ENCODE data around the gene AMMECR1L.

Gene AMMECR1L

GRCh38 chr2:127877626-127878025 lies 8.1 kb downstream of the AMMECR1L start:
- TF ChIP-seq CTBP1 (IDR thresholded peaks at IDR 0.05; ENCODE audit: borderline replicate concordance): no peak
- TF ChIP-seq FOXM1 (IDR thresholded peaks at IDR 0.05; ENCODE audit: borderline replicate concordance): no peak
- no peak for TF ChIP-seq ZNF384 (IDR thresholded peaks at IDR 0.05)
- ChIA-PET CTCF (no interaction called here), POLR2A (no interaction called here)
- no peak for DNase-seq (ENCODE audit: extremely low spot score)

- DNase-seq (ENCODE audit: extremely low spot score): no peak
- ChIA-PET CTCF (no interaction called here), POLR2A (no interaction called here)
- no peak for TF ChIP-seq HDGF (IDR thresholded peaks at IDR 0.05; ENCODE audit: borderline replicate concordance)
- no peak for TF ChIP-seq ELF4 (IDR thresholded peaks at IDR 0.05)
- no peak for TF ChIP-seq TARDBP (IDR thresholded peaks at IDR 0.05)
- TF ChIP-seq ARNT (IDR thresholded peaks at IDR 0.05): no peak
- no peak for TF ChIP-seq BHLHE40 (IDR thresholded peaks at IDR 0.05; ENCODE audit: borderline replicate concordance)
- no peak for TF ChIP-seq LEF1 (IDR thresholded peaks at IDR 0.05; ENCODE audit: borderline replicate concordance)
- no peak for TF ChIP-seq L3MBTL2 (conservative IDR thresholded peaks at IDR 0.05)
- no peak for TF ChIP-seq SP1 (IDR thresholded peaks at IDR 0.05)
- TF ChIP-seq CTBP1 (IDR thresholded peaks at IDR 0.05; ENCODE audit: borderline replicate concordance): no peak
- no peak for TF ChIP-seq FOXM1 (IDR thresholded peaks at IDR 0.05; ENCODE audit: borderline replicate concordance)
These were observed 8.6 kb downstream of the AMMECR1L start for GRCh38 chr2:127877136-127877535.

- ChIA-PET POLR2A (no interaction called here), CTCF (interaction anchor here (0.6 kb wide), 1 partner anchor 614 kb away, joined by 3 read pairs; no protein-coding TSS in a partner anchor)
- DNase-seq (ENCODE audit: extremely low spot score): no peak
- TF ChIP-seq HDGF (IDR thresholded peaks at IDR 0.05; ENCODE audit: borderline replicate concordance) (no peak), PKNOX1 (IDR thresholded peaks at IDR 0.05) (no peak), ARNT (IDR thresholded peaks at IDR 0.05) (no peak), ELF4 (IDR thresholded peaks at IDR 0.05) (no peak), LEF1 (IDR thresholded peaks at IDR 0.05; ENCODE audit: borderline replicate concordance) (no peak), NFRKB (IDR thresholded peaks at IDR 0.05) (no peak), FOXA1 (IDR thresholded peaks at IDR 0.05) (no peak)
These were observed 11.1 kb downstream of the AMMECR1L start for GRCh38 chr2:127874378-127875269.

GRCh38 chr2:127873707-127874303 lies 12.0 kb downstream of the AMMECR1L start:
- TF ChIP-seq SUZ12 (IDR thresholded peaks at IDR 0.05): no peak
- POLR2A ChIA-PET: no interaction called here
- CTCF ChIA-PET: no interaction called here
- DNase-seq (ENCODE audit: extremely low spot score): no peak

GRCh38 chr2:127872354-127872753 lies 13.4 kb downstream of the AMMECR1L start:
- TF ChIP-seq ELF4 (IDR thresholded peaks at IDR 0.05) (no peak), SP1 (IDR thresholded peaks at IDR 0.05) (no peak), LEF1 (IDR thresholded peaks at IDR 0.05; ENCODE audit: borderline replicate concordance) (no peak), BHLHE40 (IDR thresholded peaks at IDR 0.05; ENCODE audit: borderline replicate concordance) (no peak), ZNF384 (IDR thresholded peaks at IDR 0.05) (no peak), L3MBTL2 (conservative IDR thresholded peaks at IDR 0.05) (no peak), CTBP1 (IDR thresholded peaks at IDR 0.05; ENCODE audit: borderline replicate concordance) (no peak), FOXA1 (IDR thresholded peaks at IDR 0.05) (no peak), HDGF (IDR thresholded peaks at IDR 0.05; ENCODE audit: borderline replicate concordance) (no peak), NFRKB (IDR thresholded peaks at IDR 0.05) (no peak), FOXM1 (IDR thresholded peaks at IDR 0.05; ENCODE audit: borderline replicate concordance) (no peak), FOXK2 (IDR thresholded peaks at IDR 0.05) (no peak), TARDBP (IDR thresholded peaks at IDR 0.05) (no peak), SUZ12 (IDR thresholded peaks at IDR 0.05) (no peak)
- DNase-seq (ENCODE audit: extremely low spot score): no peak
- ChIA-PET CTCF (no interaction called here), POLR2A (no interaction called here)

GRCh38 chr2:127865926-127866325 lies 19.8 kb downstream of the AMMECR1L start:
- ChIA-PET CTCF (no interaction called here), POLR2A (no interaction called here)
- no peak for TF ChIP-seq SP1 (IDR thresholded peaks at IDR 0.05)

GRCh38 chr2:127864877-127865276 lies 20.9 kb downstream of the AMMECR1L start:
- peak; percentile 68 for DNase-seq (ENCODE audit: extremely low spot score)
- POLR2A ChIA-PET: interaction anchor here (1.0 kb wide), 1 partner anchor 20 kb away, joined by 3 read pairs; no protein-coding TSS in a partner anchor
- CTCF ChIA-PET: no interaction called here
- no peak for TF ChIP-seq FOXM1 (IDR thresholded peaks at IDR 0.05; ENCODE audit: borderline replicate concordance)
- no peak for TF ChIP-seq FOXK2 (IDR thresholded peaks at IDR 0.05)
- TF ChIP-seq PKNOX1 (IDR thresholded peaks at IDR 0.05): no peak
- TF ChIP-seq CTBP1 (IDR thresholded peaks at IDR 0.05; ENCODE audit: borderline replicate concordance): no peak
- no peak for TF ChIP-seq ELF4 (IDR thresholded peaks at IDR 0.05)
- no peak for TF ChIP-seq LEF1 (IDR thresholded peaks at IDR 0.05; ENCODE audit: borderline replicate concordance)
- TF ChIP-seq FOXA1 (IDR thresholded peaks at IDR 0.05): no peak
- TF ChIP-seq HDGF (IDR thresholded peaks at IDR 0.05; ENCODE audit: borderline replicate concordance): no peak
- no peak for TF ChIP-seq ARNT (IDR thresholded peaks at IDR 0.05)
- no peak for TF ChIP-seq TARDBP (IDR thresholded peaks at IDR 0.05)
- no peak for TF ChIP-seq SUZ12 (IDR thresholded peaks at IDR 0.05)
- no peak for TF ChIP-seq SP1 (IDR thresholded peaks at IDR 0.05)
- TF ChIP-seq L3MBTL2 (conservative IDR thresholded peaks at IDR 0.05): no peak
- no peak for TF ChIP-seq BHLHE40 (IDR thresholded peaks at IDR 0.05; ENCODE audit: borderline replicate concordance)
- TF ChIP-seq ZNF384 (IDR thresholded peaks at IDR 0.05): no peak
- TF ChIP-seq NFRKB (IDR thresholded peaks at IDR 0.05): no peak

More at GRCh38 chr2:127865926-127866325, 19.8 kb downstream of the AMMECR1L start:
- DNase-seq (ENCODE audit: extremely low spot score): no peak

All from HEK293T (cell line).